H1 (cell line): ENCODE measurements around the gene VPS26B. TPM values are rescaled to one million over a fixed set of nuclear protein-coding genes. Genes with fewer than 3 reads are reported as not detected.

Source experiments
- polyA plus RNA-seq, 7 experiments: library from polyadenylated mRNA; depleted of rRNA in 3 of 7; stranded (reverse) in 5 of 7; unstranded in 2 of 7; fragments of >200 nt in 5 of 7; fragments of 200-250 nt in 2 of 7; gene quantifications; 1 replicate in 5 of 7; 2 replicates in 1 of 7; 4 replicates in 1 of 7; pipeline versions ENCODE4 v1.2.1 to v1.2.3, GENCODE V29; 2011 to 2013; ENCODE audit warnings: missing spikeins in 2 of 7, mixed read lengths in 2 of 7
- total RNA-seq: library from RNA; stranded (reverse); fragmentation: NEBNext Ultra II Directional; extraction: Animal tissue kit (Norgen Biotek cat#: 25700); gene quantifications from 2 replicates; pipeline ENCODE4 v1.2.1, GENCODE V29; 2021
- TF ChIP-seq, protein P1 (sequence below): fragments of 300-600 bp; sonication (generic); IDR thresholded peaks from 2 replicates; pipeline ENCODE4 v1.7.1; 2012; ENCODE audit warnings: low read length, moderate library complexity, mild to moderate bottlenecking, inconsistent platforms; ENCODE audit not compliant: insufficient replicate concordance

Gene VPS26B
- total and polyA plus RNA-seq, 2 of the 8 experiments (the other 6 are each of a cell fraction or from before 2014, with no cell fraction given) = 18.3 to 27.0 TPM

GRCh38 chr11:134242376-134242775, 17.9 kb downstream of the VPS26B start (continued):
- TF ChIP-seq, protein P1, sequence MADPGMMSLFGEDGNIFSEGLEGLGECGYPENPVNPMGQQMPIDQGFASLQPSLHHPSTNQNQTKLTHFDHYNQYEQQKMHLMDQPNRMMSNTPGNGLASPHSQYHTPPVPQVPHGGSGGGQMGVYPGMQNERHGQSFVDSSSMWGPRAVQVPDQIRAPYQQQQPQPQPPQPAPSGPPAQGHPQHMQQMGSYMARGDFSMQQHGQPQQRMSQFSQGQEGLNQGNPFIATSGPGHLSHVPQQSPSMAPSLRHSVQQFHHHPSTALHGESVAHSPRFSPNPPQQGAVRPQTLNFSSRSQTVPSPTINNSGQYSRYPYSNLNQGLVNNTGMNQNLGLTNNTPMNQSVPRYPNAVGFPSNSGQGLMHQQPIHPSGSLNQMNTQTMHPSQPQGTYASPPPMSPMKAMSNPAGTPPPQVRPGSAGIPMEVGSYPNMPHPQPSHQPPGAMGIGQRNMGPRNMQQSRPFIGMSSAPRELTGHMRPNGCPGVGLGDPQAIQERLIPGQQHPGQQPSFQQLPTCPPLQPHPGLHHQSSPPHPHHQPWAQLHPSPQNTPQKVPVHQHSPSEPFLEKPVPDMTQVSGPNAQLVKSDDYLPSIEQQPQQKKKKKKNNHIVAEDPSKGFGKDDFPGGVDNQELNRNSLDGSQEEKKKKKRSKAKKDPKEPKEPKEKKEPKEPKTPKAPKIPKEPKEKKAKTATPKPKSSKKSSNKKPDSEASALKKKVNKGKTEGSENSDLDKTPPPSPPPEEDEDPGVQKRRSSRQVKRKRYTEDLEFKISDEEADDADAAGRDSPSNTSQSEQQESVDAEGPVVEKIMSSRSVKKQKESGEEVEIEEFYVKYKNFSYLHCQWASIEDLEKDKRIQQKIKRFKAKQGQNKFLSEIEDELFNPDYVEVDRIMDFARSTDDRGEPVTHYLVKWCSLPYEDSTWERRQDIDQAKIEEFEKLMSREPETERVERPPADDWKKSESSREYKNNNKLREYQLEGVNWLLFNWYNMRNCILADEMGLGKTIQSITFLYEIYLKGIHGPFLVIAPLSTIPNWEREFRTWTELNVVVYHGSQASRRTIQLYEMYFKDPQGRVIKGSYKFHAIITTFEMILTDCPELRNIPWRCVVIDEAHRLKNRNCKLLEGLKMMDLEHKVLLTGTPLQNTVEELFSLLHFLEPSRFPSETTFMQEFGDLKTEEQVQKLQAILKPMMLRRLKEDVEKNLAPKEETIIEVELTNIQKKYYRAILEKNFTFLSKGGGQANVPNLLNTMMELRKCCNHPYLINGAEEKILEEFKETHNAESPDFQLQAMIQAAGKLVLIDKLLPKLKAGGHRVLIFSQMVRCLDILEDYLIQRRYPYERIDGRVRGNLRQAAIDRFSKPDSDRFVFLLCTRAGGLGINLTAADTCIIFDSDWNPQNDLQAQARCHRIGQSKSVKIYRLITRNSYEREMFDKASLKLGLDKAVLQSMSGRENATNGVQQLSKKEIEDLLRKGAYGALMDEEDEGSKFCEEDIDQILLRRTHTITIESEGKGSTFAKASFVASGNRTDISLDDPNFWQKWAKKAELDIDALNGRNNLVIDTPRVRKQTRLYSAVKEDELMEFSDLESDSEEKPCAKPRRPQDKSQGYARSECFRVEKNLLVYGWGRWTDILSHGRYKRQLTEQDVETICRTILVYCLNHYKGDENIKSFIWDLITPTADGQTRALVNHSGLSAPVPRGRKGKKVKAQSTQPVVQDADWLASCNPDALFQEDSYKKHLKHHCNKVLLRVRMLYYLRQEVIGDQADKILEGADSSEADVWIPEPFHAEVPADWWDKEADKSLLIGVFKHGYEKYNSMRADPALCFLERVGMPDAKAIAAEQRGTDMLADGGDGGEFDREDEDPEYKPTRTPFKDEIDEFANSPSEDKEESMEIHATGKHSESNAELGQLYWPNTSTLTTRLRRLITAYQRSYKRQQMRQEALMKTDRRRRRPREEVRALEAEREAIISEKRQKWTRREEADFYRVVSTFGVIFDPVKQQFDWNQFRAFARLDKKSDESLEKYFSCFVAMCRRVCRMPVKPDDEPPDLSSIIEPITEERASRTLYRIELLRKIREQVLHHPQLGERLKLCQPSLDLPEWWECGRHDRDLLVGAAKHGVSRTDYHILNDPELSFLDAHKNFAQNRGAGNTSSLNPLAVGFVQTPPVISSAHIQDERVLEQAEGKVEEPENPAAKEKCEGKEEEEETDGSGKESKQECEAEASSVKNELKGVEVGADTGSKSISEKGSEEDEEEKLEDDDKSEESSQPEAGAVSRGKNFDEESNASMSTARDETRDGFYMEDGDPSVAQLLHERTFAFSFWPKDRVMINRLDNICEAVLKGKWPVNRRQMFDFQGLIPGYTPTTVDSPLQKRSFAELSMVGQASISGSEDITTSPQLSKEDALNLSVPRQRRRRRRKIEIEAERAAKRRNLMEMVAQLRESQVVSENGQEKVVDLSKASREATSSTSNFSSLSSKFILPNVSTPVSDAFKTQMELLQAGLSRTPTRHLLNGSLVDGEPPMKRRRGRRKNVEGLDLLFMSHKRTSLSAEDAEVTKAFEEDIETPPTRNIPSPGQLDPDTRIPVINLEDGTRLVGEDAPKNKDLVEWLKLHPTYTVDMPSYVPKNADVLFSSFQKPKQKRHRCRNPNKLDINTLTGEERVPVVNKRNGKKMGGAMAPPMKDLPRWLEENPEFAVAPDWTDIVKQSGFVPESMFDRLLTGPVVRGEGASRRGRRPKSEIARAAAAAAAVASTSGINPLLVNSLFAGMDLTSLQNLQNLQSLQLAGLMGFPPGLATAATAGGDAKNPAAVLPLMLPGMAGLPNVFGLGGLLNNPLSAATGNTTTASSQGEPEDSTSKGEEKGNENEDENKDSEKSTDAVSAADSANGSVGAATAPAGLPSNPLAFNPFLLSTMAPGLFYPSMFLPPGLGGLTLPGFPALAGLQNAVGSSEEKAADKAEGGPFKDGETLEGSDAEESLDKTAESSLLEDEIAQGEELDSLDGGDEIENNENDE = no peak
